Non-pigmented ciliary epithelial cell (primary cell): ENCODE data around the gene CAMK2B.

ENCODE experiments used
- DNase-seq: peaks from one replicate; pipeline ENCODE4 v3.0.0-alpha.2; 2010; ENCODE audit warnings: low read depth

The CAMK2B gene

GRCh38 chr7:44256459-44256858 lies 68.9 kb downstream of the CAMK2B start:
- DNase-seq: no peak

GRCh38 chr7:44251881-44252280 lies 73.5 kb downstream of the CAMK2B start:
- DNase-seq: no peak

GRCh38 chr7:44251269-44251668 lies 74.1 kb downstream of the CAMK2B start:
- no peak for DNase-seq

- DNase-seq: no peak
These were observed 75.7 kb downstream of the CAMK2B start for GRCh38 chr7:44249639-44250234.

GRCh38 chr7:44247868-44248651 lies 77.3 kb downstream of the CAMK2B start:
- no peak for DNase-seq

GRCh38 chr7:44246396-44247113 lies 78.8 kb downstream of the CAMK2B start:
- no peak for DNase-seq

- no peak for DNase-seq
These were observed 81.1 kb downstream of the CAMK2B start for GRCh38 chr7:44244282-44244681.

- DNase-seq: no peak
These were observed 83.3 kb downstream of the CAMK2B start for GRCh38 chr7:44242091-44242490.

GRCh38 chr7:44240983-44241510 lies 84.3 kb downstream of the CAMK2B start:
- peak; percentile 43 for DNase-seq

- DNase-seq: no peak
These were observed 85.0 kb downstream of the CAMK2B start for GRCh38 chr7:44240376-44240775.

- DNase-seq: no peak
These were observed 86.0 kb downstream of the CAMK2B start for GRCh38 chr7:44239361-44239760.

GRCh38 chr7:44238116-44238695 lies 87.2 kb downstream of the CAMK2B start:
- DNase-seq: no peak

- no peak for DNase-seq
These were observed 87.7 kb downstream of the CAMK2B start for GRCh38 chr7:44237696-44238095.

GRCh38 chr7:44236333-44236728 lies 89.1 kb downstream of the CAMK2B start:
- no peak for DNase-seq

GRCh38 chr7:44235582-44236332 lies 89.6 kb downstream of the CAMK2B start:
- DNase-seq: no peak

GRCh38 chr7:44235066-44235465 lies 90.3 kb downstream of the CAMK2B start:
- no peak for DNase-seq

GRCh38 chr7:44232901-44233715 lies 92.3 kb downstream of the CAMK2B start:
- no peak for DNase-seq

GRCh38 chr7:44232396-44232795 lies 93.0 kb downstream of the CAMK2B start:
- no peak for DNase-seq

- DNase-seq: no peak
These were observed 94.3 kb downstream of the CAMK2B start for GRCh38 chr7:44231088-44231487.

GRCh38 chr7:44230286-44230685 lies 95.1 kb downstream of the CAMK2B start:
- no peak for DNase-seq

- DNase-seq: no peak
These were observed 95.8 kb downstream of the CAMK2B start for GRCh38 chr7:44229546-44230105.
